Measurements from ENCODE around the gene MFSD1.
A peak's percentile ranks its signal among the peaks of the same experiment; 100 is the strongest.

GRCh38 chr3:158801201-158801600, 653 bp upstream of the MFSD1 start:
- no peak for TF ChIP-seq CTCF (conservative IDR thresholded peaks at IDR 0.05; ENCODE audit: low read depth in 2 of 2)
- TF ChIP-seq ETS1 (IDR thresholded peaks at IDR 0.05): no peak
- TF ChIP-seq EZH2 (IDR thresholded peaks at IDR 0.05; ENCODE audit: low read depth, unreplicated experiment): peak; percentile 55
- TF ChIP-seq POLR2AphosphoS5 (IDR thresholded peaks at IDR 0.05; ENCODE audit: low read depth): no peak
- TF ChIP-seq ZNF331 (CRISPR knock-in tag; IDR thresholded peaks at IDR 0.05; ENCODE audit: low read depth): no peak

All from GM23338 (cell line).